ENCODE data around the gene FZD10. TPM values are rescaled to one million over a fixed set of nuclear protein-coding genes. Genes with fewer than 3 reads are reported as not detected.

The FZD10 gene
- total and polyA plus RNA-seq, 2 experiments from 2014 or later, result 0.35 to 1.7 TPM

DNA sequence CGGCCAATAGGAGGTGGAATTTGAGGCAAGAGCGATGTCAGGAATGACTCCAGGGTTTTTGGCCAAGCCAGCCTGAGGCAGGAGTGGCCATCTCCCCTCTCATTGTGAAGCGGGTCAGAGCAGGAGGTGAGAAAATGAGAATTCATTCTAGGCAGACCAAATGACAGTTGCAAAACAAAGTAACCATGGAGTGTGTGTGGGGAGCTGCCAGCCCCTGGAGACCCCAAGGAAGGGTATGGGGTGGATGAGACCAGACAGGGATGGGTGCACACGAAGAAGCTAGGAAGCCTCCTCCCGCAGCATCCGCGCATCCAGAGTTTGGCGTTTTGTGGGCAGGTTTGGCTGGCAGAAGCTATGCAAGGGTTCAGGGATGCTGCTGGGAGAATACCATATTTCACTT lies 38.8 kb downstream of the FZD10 start:
- no peaks in the 10 kb centered on the region for H3K36me3 ChIP-seq (replicated peaks; ENCODE audit: insufficient read depth, low read depth)
- no peak overlapping the region for H3K4me3 ChIP-seq
- no peak for DNase-seq (ENCODE audit: low spot score)
- no peak overlapping the region for H2AFZ ChIP-seq
- H3K27ac ChIP-seq, result no peak overlapping the region
- TF ChIP-seq EZH2phosphoT487 (IDR thresholded peaks at IDR 0.05; ENCODE audit: low read depth, severe bottlenecking, unreplicated experiment) (no peak), EZH2 (IDR thresholded peaks at IDR 0.05; ENCODE audit: borderline replicate concordance) (no peak), CTCF (IDR thresholded peaks at IDR 0.05; ENCODE audit: poor library complexity) (no peak)
- no peaks in the 10 kb centered on the region for H3K9me2 ChIP-seq (replicated peaks; ENCODE audit: insufficient read depth)
- H3K4me2 ChIP-seq, result no peak overlapping the region
- no peaks in the 10 kb centered on the region for H3K27me3 ChIP-seq
- no peaks in the 10 kb centered on the region for H4K20me1 ChIP-seq (ENCODE audit: insufficient read depth, poor library complexity, severe bottlenecking)
- no peaks in the 10 kb centered on the region for H3K4me1 ChIP-seq (ENCODE audit: insufficient read depth)
- no peaks in the 10 kb centered on the region for H3K9me3 ChIP-seq (ENCODE audit: low read depth)
- no peaks in the 10 kb centered on the region for H3K79me2 ChIP-seq
- WGBS (ENCODE audit: low lambda C conversion rate, missing lambda C conversion rate), result 96% methylated on average over 8 of the region's 8 CpGs

DNA sequence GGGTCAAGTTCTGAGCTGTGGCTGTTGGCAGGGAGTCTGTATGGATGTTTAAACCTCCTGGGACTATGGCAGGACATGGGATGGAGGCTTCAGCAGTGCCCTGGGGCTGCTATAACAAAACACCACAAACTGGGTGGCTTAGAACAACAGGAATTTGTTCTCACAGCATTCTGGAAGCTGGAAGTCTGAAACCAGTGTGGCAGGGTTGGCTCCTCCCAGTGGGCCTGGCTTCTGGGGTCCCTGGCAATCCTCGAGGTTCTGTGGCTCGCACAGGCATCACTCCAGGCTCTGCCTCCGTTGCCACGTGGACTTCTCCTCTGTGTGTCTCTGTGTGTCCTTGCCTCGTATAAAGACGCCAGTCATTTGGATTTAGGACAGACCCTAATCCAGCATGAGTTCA lies 39.9 kb downstream of the FZD10 start:
- 85% methylated on average over 6 of the region's 6 CpGs for WGBS (ENCODE audit: low lambda C conversion rate, missing lambda C conversion rate)
- no peak for DNase-seq (ENCODE audit: low spot score)
- Histone ChIP-seq H3K9me3 (ENCODE audit: low read depth) (no peaks in the 10 kb centered on the region), H3K79me2 (no peaks in the 10 kb centered on the region), H3K36me3 (replicated peaks; ENCODE audit: insufficient read depth, low read depth) (no peaks in the 10 kb centered on the region), H3K4me1 (ENCODE audit: insufficient read depth) (no peaks in the 10 kb centered on the region), H3K9me2 (replicated peaks; ENCODE audit: insufficient read depth) (no peaks in the 10 kb centered on the region), H2AFZ (no peak overlapping the region), H3K27me3 (no peaks in the 10 kb centered on the region), H4K20me1 (ENCODE audit: insufficient read depth, poor library complexity, severe bottlenecking) (no peaks in the 10 kb centered on the region), H3K4me2 (no peak overlapping the region), H3K4me3 (no peak overlapping the region), H3K27ac (no peak overlapping the region)
- TF ChIP-seq EZH2 (IDR thresholded peaks at IDR 0.05; ENCODE audit: borderline replicate concordance) (no peak), EZH2phosphoT487 (IDR thresholded peaks at IDR 0.05; ENCODE audit: low read depth, severe bottlenecking, unreplicated experiment) (no peak), CTCF (IDR thresholded peaks at IDR 0.05; ENCODE audit: poor library complexity) (no peak)

- TF ChIP-seq EZH2phosphoT487 (IDR thresholded peaks at IDR 0.05; ENCODE audit: low read depth, severe bottlenecking, unreplicated experiment) (no peak), EZH2 (IDR thresholded peaks at IDR 0.05; ENCODE audit: borderline replicate concordance) (no peak), CTCF (IDR thresholded peaks at IDR 0.05; ENCODE audit: poor library complexity) (no peak)
- Histone ChIP-seq H3K4me1 (ENCODE audit: insufficient read depth) (no peaks in the 10 kb centered on the region), H2AFZ (no peak overlapping the region), H3K9me3 (ENCODE audit: low read depth) (no peaks in the 10 kb centered on the region), H3K9me2 (replicated peaks; ENCODE audit: insufficient read depth) (no peaks in the 10 kb centered on the region), H3K27ac (no peak overlapping the region), H3K36me3 (replicated peaks; ENCODE audit: insufficient read depth, low read depth) (no peaks in the 10 kb centered on the region), H3K4me3 (no peak overlapping the region), H4K20me1 (ENCODE audit: insufficient read depth, poor library complexity, severe bottlenecking) (no peaks in the 10 kb centered on the region), H3K4me2 (no peak overlapping the region), H3K27me3 (no peaks in the 10 kb centered on the region), H3K79me2 (no peaks in the 10 kb centered on the region)
- 75% methylated on average over 11 of the region's 11 CpGs for WGBS (ENCODE audit: low lambda C conversion rate, missing lambda C conversion rate)
- no peak for DNase-seq (ENCODE audit: low spot score)
Observed at GRCh38 chr12:130203151-130203550, 40.9 kb downstream of the FZD10 start.

- Histone ChIP-seq H3K4me2 (no peak overlapping the region), H3K4me1 (ENCODE audit: insufficient read depth) (no peaks in the 10 kb centered on the region), H4K20me1 (ENCODE audit: insufficient read depth, poor library complexity, severe bottlenecking) (no peaks in the 10 kb centered on the region), H2AFZ (no peak overlapping the region), H3K4me3 (no peak overlapping the region), H3K36me3 (replicated peaks; ENCODE audit: insufficient read depth, low read depth) (no peaks in the 10 kb centered on the region), H3K9me3 (ENCODE audit: low read depth) (no peaks in the 10 kb centered on the region), H3K9me2 (replicated peaks; ENCODE audit: insufficient read depth) (no peaks in the 10 kb centered on the region), H3K79me2 (no peaks in the 10 kb centered on the region), H3K27ac (no peak overlapping the region), H3K27me3 (no peaks in the 10 kb centered on the region)
- DNase-seq (ENCODE audit: low spot score), result no peak
- TF ChIP-seq EZH2 (IDR thresholded peaks at IDR 0.05; ENCODE audit: borderline replicate concordance) (no peak), CTCF (IDR thresholded peaks at IDR 0.05; ENCODE audit: poor library complexity) (no peak), EZH2phosphoT487 (IDR thresholded peaks at IDR 0.05; ENCODE audit: low read depth, severe bottlenecking, unreplicated experiment) (no peak)
- 80% methylated on average over 12 of the region's 12 CpGs for WGBS (ENCODE audit: low lambda C conversion rate, missing lambda C conversion rate)
Observed at GRCh38 chr12:130204541-130204953, 42.3 kb downstream of the FZD10 start.
